GM13977 (cell line): ENCODE results near the gene RP2.

Experiments
- DNase-seq: peaks from one replicate; pipeline ENCODE4 v3.0.0; 2012; ENCODE audit warnings: low spot score
- CTCF ChIP-seq: IDR thresholded peaks from 2 replicates; pipeline ENCODE4 v1.5.1; 2012; ENCODE audit warnings: mild to moderate bottlenecking, control low read depth; ENCODE audit not compliant: insufficient read depth; ENCODE audit errors: extremely low read depth, missing control alignments
- in situ Hi-C: fragments of 300-500 bp; cut with MboI; formaldehyde crosslinking; loops from one replicate; pipeline ENCODE4 v1.12.0; 2022; ENCODE audit warnings: low sequenced_read_pairs, low pct_unique_long_range_greater_than_20kb, mixed read lengths, inconsistent platforms; ENCODE audit not compliant: unreplicated experiment

The RP2 gene

DNA sequence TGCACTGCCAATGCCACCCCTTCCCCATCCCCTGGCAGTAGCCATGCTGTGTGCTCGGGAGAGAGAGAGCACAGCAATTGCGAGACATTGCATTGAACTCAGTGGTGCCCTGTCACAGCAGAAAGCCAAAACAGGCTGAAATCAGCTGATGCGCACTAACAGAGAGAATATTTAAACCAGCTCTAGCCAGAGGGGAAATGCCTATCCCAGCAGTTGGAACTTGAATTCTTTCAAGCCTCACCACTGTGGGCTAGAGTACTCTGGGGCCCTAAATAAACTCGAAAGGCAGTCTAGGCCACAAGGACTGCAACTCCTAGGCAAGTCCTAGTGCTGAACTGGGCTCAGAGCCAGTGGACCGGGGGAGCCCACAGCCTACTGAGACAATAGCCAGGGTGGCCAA lies 17.7 kb upstream of the RP2 start:
- no peak for DNase-seq
- in situ Hi-C loops = no loop called here
- TF ChIP-seq CTCF = no peak

- no peak for DNase-seq
- TF ChIP-seq CTCF = no peak
- in situ Hi-C loops = no loop called here
Measured at GRCh38 chrX:46820391-46821100, 16.3 kb upstream of the RP2 start.

DNA sequence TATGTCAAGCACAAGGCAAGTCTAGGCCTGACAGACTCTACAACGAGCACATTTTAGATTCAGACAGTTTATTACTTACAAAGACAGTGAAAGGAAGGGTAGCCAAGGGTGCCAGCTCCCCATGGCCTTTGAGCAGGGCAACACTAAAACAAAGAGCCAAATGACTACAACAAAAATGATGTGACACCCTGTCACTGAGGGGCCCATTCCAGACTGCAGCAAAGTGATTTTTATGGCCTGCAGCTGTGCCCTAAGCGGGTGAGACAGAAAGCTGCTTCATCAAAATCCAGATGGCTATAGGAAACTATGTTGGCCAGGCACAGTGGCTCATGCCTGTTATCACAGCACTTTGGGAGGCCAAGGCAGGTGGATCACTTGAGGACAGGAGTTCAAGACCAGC lies 13.4 kb upstream of the RP2 start:
- in situ Hi-C loops = no loop called here
- no peak for DNase-seq
- TF ChIP-seq CTCF = no peak

DNA sequence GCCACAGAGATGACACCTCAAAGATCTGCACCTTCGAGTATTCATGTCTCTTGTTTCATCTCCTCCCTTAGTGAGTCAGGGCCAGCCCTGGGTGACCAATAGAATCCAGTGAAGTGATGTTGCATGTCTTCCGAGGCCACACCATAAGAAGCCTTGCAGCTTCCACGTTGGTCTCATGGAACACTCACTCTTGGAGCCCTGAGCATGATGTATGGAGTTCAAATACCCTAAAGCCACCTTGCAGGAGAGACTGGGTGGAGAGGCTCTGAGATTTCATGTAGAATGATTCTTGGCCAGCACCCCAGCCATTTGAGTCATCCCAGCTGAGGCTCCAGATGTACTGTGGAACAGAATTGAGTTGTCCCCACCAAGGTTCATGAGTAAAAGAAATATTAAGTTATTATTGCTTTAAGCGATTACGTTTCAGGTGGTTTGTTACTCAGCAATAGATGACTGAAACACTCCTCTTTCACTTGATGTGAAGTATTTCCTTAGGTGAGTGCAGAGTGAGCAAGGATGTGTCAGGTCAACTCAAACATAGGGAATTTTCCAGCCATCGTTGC lies 5.0 kb upstream of the RP2 start:
- in situ Hi-C loops = no loop called here

DNA sequence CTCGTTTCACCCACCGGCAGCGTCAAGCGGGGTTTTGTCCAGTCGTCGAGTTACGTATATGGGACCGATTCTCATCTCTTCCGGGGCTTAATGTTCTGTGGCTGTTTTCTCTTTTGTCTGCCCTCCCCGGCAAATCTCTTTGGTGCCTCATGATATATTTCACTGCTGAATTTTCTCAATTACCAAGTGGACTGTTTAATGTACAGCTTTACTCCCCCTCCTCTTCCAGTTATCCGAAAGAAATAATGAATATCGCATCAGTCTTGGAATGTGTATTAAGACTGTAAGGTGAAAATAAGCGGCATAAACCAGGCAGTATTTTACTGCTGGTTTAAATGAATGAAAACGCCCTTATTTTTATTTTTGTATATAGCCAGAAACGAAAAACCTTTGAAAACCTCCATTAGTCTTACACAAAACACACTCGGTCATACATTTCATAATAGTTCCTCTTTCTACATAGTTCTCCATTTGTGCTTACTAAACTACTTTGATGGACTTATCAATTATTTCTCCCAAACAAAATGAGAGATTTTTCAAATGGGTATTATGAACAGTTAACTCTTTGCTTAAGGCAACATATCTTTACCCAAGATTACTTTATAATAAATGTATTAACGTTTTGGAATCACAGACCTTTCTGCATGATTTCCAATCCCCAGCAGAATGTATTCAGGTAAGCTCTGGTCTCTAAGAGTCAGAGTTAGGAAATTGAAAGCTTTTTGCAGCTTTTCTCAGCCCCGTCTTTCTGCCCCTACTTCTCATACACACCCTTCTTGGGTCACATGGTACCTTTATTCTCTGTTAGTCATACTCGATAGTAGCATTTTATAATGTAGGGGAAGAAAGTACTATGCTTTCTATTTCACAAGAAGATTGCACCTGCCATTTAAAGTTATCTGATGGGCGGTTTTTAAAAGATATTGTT lies 979 bp downstream of the RP2 start:
- in situ Hi-C loops = no loop called here
- no peak for TF ChIP-seq CTCF
- peak; percentile 30 for DNase-seq

More for the DNA sequence above, 5.0 kb upstream of the RP2 start:
- no peak for DNase-seq
- no peak for TF ChIP-seq CTCF

GRCh38 chrX:46838486-46838870 lies 1.6 kb downstream of the RP2 start:
- TF ChIP-seq CTCF = no peak
- in situ Hi-C loops = no loop called here
- no peak for DNase-seq
